GM06990 (cell line): ENCODE results near the gene DUSP9.

ENCODE experiments used
- DNase-seq: peaks from one replicate; pipeline ENCODE4 v3.0.0-alpha.2; 2011; ENCODE audit not compliant: insufficient read length; ENCODE audit errors: extremely low read depth
- H3K27me3 ChIP-seq: replicated peaks from 2 replicates; pipeline ENCODE4 v1.6.0; 2011; ENCODE audit warnings: low read length; ENCODE audit not compliant: control insufficient read depth, insufficient read depth
- H3K36me3 ChIP-seq: 2 replicates; pipeline ENCODE4 v1.5.1; 2011; ENCODE audit warnings: low read length; ENCODE audit not compliant: control insufficient read depth, insufficient read depth
- H3K4me3 ChIP-seq: replicated peaks from 2 replicates; pipeline ENCODE4 v1.5.1; 2011; ENCODE audit warnings: low read depth, mild to moderate bottlenecking, control low read depth, low read length
- TF ChIP-seq, protein P1 (sequence below): IDR thresholded peaks from 2 replicates; pipeline ENCODE4 v1.5.1; 2011; ENCODE audit warnings: low read length, control low read depth, mild to moderate bottlenecking, inconsistent platforms; ENCODE audit not compliant: insufficient read depth, poor library complexity, severe bottlenecking

DUSP9 gene

DNA sequence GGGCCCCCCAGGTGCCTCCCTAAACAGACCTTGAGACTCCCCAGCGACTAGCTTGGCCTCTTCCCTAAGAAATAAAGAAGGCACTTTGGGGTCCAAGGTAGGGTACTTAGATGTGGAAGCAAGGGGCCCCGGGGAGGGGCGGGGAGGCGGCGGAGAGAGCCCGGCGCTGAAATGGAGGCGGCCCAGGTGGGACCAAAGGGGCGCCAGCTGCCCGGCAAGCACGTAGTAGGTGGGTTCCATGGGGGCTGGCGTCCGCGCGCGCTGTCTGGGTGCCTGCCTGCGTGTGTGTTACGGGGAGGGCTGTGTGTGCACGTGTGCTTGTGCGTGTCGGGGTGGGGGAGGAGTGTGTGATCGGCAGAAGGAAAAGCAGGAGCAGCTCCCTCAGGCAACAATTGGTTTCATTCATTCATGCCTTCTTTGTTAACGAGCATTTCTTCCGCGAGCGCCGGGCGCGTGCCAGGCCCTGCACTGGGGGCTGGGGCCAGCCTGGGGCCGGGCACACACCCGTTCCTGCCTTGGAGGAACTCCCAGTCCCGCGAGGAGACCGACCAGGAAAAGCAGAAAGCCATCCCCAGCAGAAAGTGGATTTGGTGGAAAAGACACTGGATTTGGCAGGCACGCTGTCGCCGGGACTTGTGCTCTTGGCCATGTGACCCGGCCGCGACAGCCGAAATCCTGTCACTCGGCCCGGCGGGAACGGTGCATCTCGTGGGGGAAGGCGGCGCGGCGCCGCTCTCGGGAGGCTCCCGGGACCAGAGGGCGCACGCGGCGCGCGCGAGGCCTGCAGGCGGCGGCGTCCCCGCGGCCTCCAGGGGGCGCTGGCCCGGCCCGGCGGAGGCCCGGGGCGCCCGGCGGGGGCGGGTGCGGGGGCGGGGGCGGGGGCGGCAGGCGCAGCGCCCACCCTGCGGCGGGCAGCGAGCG, 3.3 kb upstream of the DUSP9 start:
- Histone ChIP-seq H3K4me3 (no peak overlapping the region), H3K36me3 (no peaks in the 10 kb centered on the region), H3K27me3 (no peaks in the 10 kb centered on the region; the same call in 1 of the 2 replicates)
- TF ChIP-seq, protein P1, sequence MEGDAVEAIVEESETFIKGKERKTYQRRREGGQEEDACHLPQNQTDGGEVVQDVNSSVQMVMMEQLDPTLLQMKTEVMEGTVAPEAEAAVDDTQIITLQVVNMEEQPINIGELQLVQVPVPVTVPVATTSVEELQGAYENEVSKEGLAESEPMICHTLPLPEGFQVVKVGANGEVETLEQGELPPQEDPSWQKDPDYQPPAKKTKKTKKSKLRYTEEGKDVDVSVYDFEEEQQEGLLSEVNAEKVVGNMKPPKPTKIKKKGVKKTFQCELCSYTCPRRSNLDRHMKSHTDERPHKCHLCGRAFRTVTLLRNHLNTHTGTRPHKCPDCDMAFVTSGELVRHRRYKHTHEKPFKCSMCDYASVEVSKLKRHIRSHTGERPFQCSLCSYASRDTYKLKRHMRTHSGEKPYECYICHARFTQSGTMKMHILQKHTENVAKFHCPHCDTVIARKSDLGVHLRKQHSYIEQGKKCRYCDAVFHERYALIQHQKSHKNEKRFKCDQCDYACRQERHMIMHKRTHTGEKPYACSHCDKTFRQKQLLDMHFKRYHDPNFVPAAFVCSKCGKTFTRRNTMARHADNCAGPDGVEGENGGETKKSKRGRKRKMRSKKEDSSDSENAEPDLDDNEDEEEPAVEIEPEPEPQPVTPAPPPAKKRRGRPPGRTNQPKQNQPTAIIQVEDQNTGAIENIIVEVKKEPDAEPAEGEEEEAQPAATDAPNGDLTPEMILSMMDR, result no peak
- no peak for DNase-seq

DNA sequence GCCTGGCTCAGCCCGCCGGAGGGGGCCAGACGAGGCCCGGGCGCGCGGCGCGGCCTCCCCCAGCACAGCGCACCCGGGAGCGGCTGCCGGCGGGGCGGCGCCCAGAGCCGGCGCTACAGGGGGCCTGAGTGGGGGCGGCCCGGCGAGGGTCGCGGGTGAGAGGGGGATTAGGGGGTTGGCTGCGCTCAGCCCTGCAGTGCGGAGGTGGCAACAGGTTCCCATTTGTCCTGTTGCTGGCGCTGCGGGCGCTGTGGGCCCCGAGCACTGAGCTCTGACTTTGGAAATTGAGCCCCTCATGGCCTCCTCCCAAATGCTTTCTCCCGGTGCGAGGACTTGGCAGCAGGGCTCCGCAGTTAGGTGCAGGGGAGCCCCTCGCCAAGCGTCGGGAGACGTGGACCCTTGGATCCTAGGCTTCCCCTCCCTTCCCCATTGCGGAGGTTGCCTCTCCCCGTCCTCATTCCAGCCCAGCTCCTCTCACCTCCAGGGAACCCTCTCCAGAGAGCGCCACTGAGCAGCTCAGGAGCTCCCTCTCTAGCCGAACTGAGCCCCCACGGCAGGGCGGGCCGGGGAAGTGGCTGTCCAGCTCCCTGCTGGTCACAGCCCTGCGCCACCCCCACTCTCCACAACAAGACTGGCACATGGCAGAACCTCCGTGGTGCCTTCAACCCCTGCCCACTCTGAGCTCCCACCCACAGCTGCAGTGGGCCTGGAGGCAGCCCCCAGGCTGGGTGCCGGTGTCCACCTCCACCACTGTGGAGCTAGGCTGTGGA, 2.5 kb upstream of the DUSP9 start:
- no peak for DNase-seq
- no peaks in the 10 kb centered on the region for H3K36me3 ChIP-seq
- TF ChIP-seq, protein P1, result no peak
- no peak overlapping the region for H3K4me3 ChIP-seq
- H3K27me3 ChIP-seq, result no peaks in the 10 kb centered on the region; the same call in 1 of the 2 replicates

DNA sequence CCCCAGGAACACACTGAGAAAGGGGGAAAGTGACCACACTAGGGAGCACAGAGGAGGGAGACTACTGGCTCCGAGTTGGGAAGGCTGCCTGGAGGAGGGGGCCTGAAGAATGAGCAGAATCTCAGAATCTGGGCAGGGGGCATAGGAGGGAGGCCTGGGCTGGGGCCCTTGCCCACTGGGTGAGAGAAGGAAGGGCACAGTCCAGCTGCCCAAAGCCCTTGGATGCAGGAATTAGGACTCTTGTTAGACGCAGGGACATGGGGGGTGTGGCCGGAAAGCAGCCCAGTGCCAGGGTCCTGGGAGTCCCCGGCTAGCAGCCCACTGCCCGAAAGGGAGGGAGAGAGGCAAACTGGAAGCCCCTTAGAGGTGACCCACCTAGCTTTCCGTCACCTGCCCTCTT, 1.9 kb upstream of the DUSP9 start:
- Histone ChIP-seq H3K36me3 (no peaks in the 10 kb centered on the region), H3K4me3 (no peak overlapping the region), H3K27me3 (no peaks in the 10 kb centered on the region; the same call in 1 of the 2 replicates)
- DNase-seq, result no peak
- TF ChIP-seq, protein P1, result no peak

DNA sequence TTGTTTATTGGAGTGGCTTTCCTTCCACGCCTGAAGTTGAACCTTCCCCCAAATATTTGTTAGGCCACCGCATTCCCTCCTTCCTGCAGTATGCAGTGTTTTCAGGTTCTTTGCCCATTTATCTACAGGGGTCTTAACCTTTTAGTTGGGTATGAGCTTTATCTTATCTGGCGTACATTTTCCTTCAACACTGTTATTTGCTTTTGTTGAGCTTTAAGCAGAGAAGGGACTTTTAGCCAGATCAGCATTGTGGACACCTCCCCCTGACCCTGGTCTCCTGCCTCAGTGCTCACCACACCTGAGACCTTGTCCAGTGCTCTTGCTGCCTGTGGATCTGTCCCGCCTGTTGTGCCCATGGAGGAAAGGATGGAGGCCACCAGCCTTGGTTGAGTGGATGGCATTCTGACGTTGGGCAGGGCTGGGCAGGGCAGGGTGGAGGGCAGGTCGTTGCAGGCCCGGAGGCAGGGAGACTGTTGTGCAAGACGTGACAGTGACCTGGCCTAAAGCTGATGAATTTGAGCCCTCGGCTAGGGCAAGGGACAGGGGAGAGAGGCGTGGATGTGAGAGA, 998 bp upstream of the DUSP9 start:
- TF ChIP-seq, protein P1, result no peak

DNA sequence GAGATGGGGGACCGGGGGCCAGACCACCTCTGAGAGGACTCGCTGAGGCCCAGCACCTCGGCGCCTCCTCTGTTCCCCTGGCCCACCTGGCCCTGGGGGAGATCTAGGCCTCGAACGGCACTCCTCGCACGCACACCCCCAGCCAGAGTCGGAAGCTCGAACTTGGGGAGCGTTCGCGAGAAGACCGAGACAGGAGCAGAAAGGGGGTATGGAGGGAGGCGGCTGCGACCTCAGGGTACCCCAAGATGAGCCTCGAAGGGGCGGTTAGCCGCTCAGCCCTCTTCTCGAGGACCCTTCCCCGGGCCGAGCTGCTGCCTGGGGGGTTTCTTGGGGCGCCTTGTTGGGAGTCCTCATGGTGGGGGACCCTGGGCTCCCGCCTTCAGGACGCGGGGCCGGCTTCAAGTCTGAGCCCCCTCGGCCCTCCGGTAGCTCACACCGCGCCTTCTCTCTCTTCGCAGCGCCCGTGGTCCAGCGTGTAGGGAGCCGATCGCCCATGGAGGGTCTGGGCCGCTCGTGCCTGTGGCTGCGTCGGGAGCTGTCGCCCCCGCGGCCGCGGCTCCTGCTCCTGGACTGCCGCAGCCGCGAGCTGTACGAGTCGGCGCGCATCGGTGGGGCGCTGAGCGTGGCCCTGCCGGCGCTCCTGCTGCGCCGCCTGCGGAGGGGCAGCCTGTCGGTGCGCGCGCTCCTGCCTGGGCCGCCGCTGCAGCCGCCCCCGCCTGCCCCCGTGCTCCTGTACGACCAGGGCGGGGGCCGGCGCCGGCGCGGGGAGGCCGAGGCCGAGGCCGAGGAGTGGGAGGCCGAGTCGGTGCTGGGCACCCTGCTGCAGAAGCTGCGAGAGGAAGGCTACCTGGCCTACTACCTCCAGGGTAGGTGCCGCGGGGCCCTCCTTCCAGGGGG, 706 bp downstream of the DUSP9 start:
- Histone ChIP-seq H3K27me3 (no peaks in the 10 kb centered on the region; the same call in 1 of the 2 replicates), H3K4me3 (no peak overlapping the region), H3K36me3 (no peaks in the 10 kb centered on the region)
- TF ChIP-seq, protein P1, result no peak
- no peak for DNase-seq

More for the DNA sequence above, 998 bp upstream of the DUSP9 start:
- Histone ChIP-seq H3K36me3 (no peaks in the 10 kb centered on the region), H3K4me3 (no peak overlapping the region), H3K27me3 (no peaks in the 10 kb centered on the region; the same call in 1 of the 2 replicates)
- DNase-seq, result no peak
